Measurements from ENCODE around the gene ATOH8.
"Not testable (repeated sequence)": the region's sequence is repeated elsewhere in the genome, so short reads cannot be mapped to it uniquely, and the experiment has no call there.

Gene ATOH8

GRCh38 chr2:85710687-85711577 lies 42.9 kb upstream of the ATOH8 start:
- Histone ChIP-seq H3K36me3 (ENCODE audit: control insufficient read depth, insufficient read depth, low read length) (no peaks in the 10 kb centered on the region), H3K9ac (ENCODE audit: low read length) (no peak overlapping the region), H3K9me3 (ENCODE audit: control insufficient read depth, insufficient read depth, low read depth, low read length) (no peaks in the 10 kb centered on the region), H3K27ac (ENCODE audit: low read depth, low read length) (no peak overlapping the region), H3K27me3 (ENCODE audit: control insufficient read depth, insufficient read depth, low read length) (0 out of 2 replicates have a peak, but pooled peaks cover 6% of the 10 kb centered on the region), H3K4me1 (ENCODE audit: control insufficient read depth, insufficient read depth, low read length) (peaks cover 2% of the 10 kb centered on the region; the same call in 1 of the 2 replicates), H3K4me3 (ENCODE audit: low read depth, low read length) (no peak overlapping the region)

- Histone ChIP-seq H3K4me3 (ENCODE audit: low read depth, low read length) (no peak overlapping the region), H3K36me3 (ENCODE audit: control insufficient read depth, insufficient read depth, low read length) (no peaks in the 10 kb centered on the region), H3K27ac (ENCODE audit: low read depth, low read length) (no peak overlapping the region), H3K9me3 (ENCODE audit: control insufficient read depth, insufficient read depth, low read depth, low read length) (no peaks in the 10 kb centered on the region), H3K4me1 (ENCODE audit: control insufficient read depth, insufficient read depth, low read length) (0 out of 2 replicates have a peak, but pooled peaks cover 2% of the 10 kb centered on the region), H3K27me3 (ENCODE audit: control insufficient read depth, insufficient read depth, low read length) (0 out of 2 replicates have a peak, but pooled peaks cover 6% of the 10 kb centered on the region), H3K9ac (ENCODE audit: low read length) (no peak overlapping the region)
Observed at GRCh38 chr2:85711578-85712060, 42.2 kb upstream of the ATOH8 start.

GRCh38 chr2:85712336-85712735 lies 41.5 kb upstream of the ATOH8 start:
- Histone ChIP-seq H3K9ac (ENCODE audit: low read length) (no peak overlapping the region), H3K4me3 (ENCODE audit: low read depth, low read length) (no peak overlapping the region), H3K4me1 (ENCODE audit: control insufficient read depth, insufficient read depth, low read length) (0 out of 2 replicates have a peak, but pooled peaks cover 2% of the 10 kb centered on the region), H3K27ac (ENCODE audit: low read depth, low read length) (no peak overlapping the region), H3K36me3 (ENCODE audit: control insufficient read depth, insufficient read depth, low read length) (no peaks in the 10 kb centered on the region), H3K9me3 (ENCODE audit: control insufficient read depth, insufficient read depth, low read depth, low read length) (no peaks in the 10 kb centered on the region), H3K27me3 (ENCODE audit: control insufficient read depth, insufficient read depth, low read length) (0 out of 2 replicates have a peak, but pooled peaks cover 5% of the 10 kb centered on the region)

- Histone ChIP-seq H3K27me3 (ENCODE audit: control insufficient read depth, insufficient read depth, low read length) (no peaks in the 10 kb centered on the region), H3K4me1 (ENCODE audit: control insufficient read depth, insufficient read depth, low read length) (0 out of 2 replicates have a peak, but pooled peaks cover 2% of the 10 kb centered on the region), H3K27ac (ENCODE audit: low read depth, low read length) (no peak overlapping the region), H3K36me3 (ENCODE audit: control insufficient read depth, insufficient read depth, low read length) (no peaks in the 10 kb centered on the region), H3K9ac (ENCODE audit: low read length) (no peak overlapping the region), H3K4me3 (ENCODE audit: low read depth, low read length) (no peak overlapping the region), H3K9me3 (ENCODE audit: control insufficient read depth, insufficient read depth, low read depth, low read length) (no peaks in the 10 kb centered on the region)
Observed at GRCh38 chr2:85712849-85713612, 40.8 kb upstream of the ATOH8 start.

- Histone ChIP-seq H3K9ac (ENCODE audit: low read length) (no peak overlapping the region), H3K4me3 (ENCODE audit: low read depth, low read length) (no peak overlapping the region), H3K9me3 (ENCODE audit: control insufficient read depth, insufficient read depth, low read depth, low read length) (no peaks in the 10 kb centered on the region), H3K27ac (ENCODE audit: low read depth, low read length) (no peak overlapping the region), H3K4me1 (ENCODE audit: control insufficient read depth, insufficient read depth, low read length) (0 out of 2 replicates have a peak, but pooled peaks cover 2% of the 10 kb centered on the region), H3K27me3 (ENCODE audit: control insufficient read depth, insufficient read depth, low read length) (no peaks in the 10 kb centered on the region), H3K36me3 (ENCODE audit: control insufficient read depth, insufficient read depth, low read length) (no peaks in the 10 kb centered on the region)
Observed at GRCh38 chr2:85713836-85714235, 40.0 kb upstream of the ATOH8 start.

GRCh38 chr2:85714421-85714820 lies 39.4 kb upstream of the ATOH8 start:
- not testable (repeated sequence) for H3K9ac ChIP-seq (ENCODE audit: low read length); H3K36me3 ChIP-seq (ENCODE audit: control insufficient read depth, insufficient read depth, low read length); H3K27me3 ChIP-seq (ENCODE audit: control insufficient read depth, insufficient read depth, low read length); H3K4me3 ChIP-seq (ENCODE audit: low read depth, low read length); H3K9me3 ChIP-seq (ENCODE audit: control insufficient read depth, insufficient read depth, low read depth, low read length); H3K27ac ChIP-seq (ENCODE audit: low read depth, low read length); H3K4me1 ChIP-seq (ENCODE audit: control insufficient read depth, insufficient read depth, low read length)

GRCh38 chr2:85714841-85715240 lies 39.0 kb upstream of the ATOH8 start:
- Histone ChIP-seq H3K9me3 (ENCODE audit: control insufficient read depth, insufficient read depth, low read depth, low read length) (no peaks in the 10 kb centered on the region), H3K36me3 (ENCODE audit: control insufficient read depth, insufficient read depth, low read length) (no peaks in the 10 kb centered on the region), H3K27me3 (ENCODE audit: control insufficient read depth, insufficient read depth, low read length) (no peaks in the 10 kb centered on the region), H3K9ac (ENCODE audit: low read length) (no peak overlapping the region), H3K4me3 (ENCODE audit: low read depth, low read length) (no peak overlapping the region), H3K27ac (ENCODE audit: low read depth, low read length) (no peak overlapping the region), H3K4me1 (ENCODE audit: control insufficient read depth, insufficient read depth, low read length) (0 out of 2 replicates have a peak, but pooled peaks cover 2% of the 10 kb centered on the region)

- no peaks in the 10 kb centered on the region for H3K27me3 ChIP-seq (ENCODE audit: control insufficient read depth, insufficient read depth, low read length)
- H3K36me3 ChIP-seq (ENCODE audit: control insufficient read depth, insufficient read depth, low read length) = no peaks in the 10 kb centered on the region
- H3K9ac ChIP-seq (ENCODE audit: low read length) = no peak overlapping the region
- no peak overlapping the region for H3K27ac ChIP-seq (ENCODE audit: low read depth, low read length)
- H3K4me3 ChIP-seq (ENCODE audit: low read depth, low read length) = no peak overlapping the region
- H3K9me3 ChIP-seq (ENCODE audit: control insufficient read depth, insufficient read depth, low read depth, low read length) = no peaks in the 10 kb centered on the region; the same call in 1 of the 2 replicates
- no peaks in the 10 kb centered on the region for H3K4me1 ChIP-seq (ENCODE audit: control insufficient read depth, insufficient read depth, low read length)
Observed at GRCh38 chr2:85716346-85716914, 37.4 kb upstream of the ATOH8 start.

- Histone ChIP-seq H3K36me3 (ENCODE audit: control insufficient read depth, insufficient read depth, low read length) (no peaks in the 10 kb centered on the region), H3K9me3 (ENCODE audit: control insufficient read depth, insufficient read depth, low read depth, low read length) (no peaks in the 10 kb centered on the region; the same call in 1 of the 2 replicates), H3K27ac (ENCODE audit: low read depth, low read length) (no peak overlapping the region), H3K9ac (ENCODE audit: low read length) (no peak overlapping the region), H3K4me3 (ENCODE audit: low read depth, low read length) (no peak overlapping the region), H3K4me1 (ENCODE audit: control insufficient read depth, insufficient read depth, low read length) (no peaks in the 10 kb centered on the region), H3K27me3 (ENCODE audit: control insufficient read depth, insufficient read depth, low read length) (no peaks in the 10 kb centered on the region)
Observed at GRCh38 chr2:85717308-85718008, 36.3 kb upstream of the ATOH8 start.

- Histone ChIP-seq H3K27ac (ENCODE audit: low read depth, low read length) (no peak overlapping the region), H3K4me3 (ENCODE audit: low read depth, low read length) (no peak overlapping the region), H3K9ac (ENCODE audit: low read length) (no peak overlapping the region), H3K36me3 (ENCODE audit: control insufficient read depth, insufficient read depth, low read length) (no peaks in the 10 kb centered on the region), H3K27me3 (ENCODE audit: control insufficient read depth, insufficient read depth, low read length) (no peaks in the 10 kb centered on the region), H3K4me1 (ENCODE audit: control insufficient read depth, insufficient read depth, low read length) (no peaks in the 10 kb centered on the region), H3K9me3 (ENCODE audit: control insufficient read depth, insufficient read depth, low read depth, low read length) (no peaks in the 10 kb centered on the region; the same call in 1 of the 2 replicates)
Observed at GRCh38 chr2:85718009-85718391, 35.8 kb upstream of the ATOH8 start.

All from HUES6 (cell line).